HG03196 (cell line): ENCODE results near the gene BCL2L11.

Experiments used
- ATAC-seq: cut with Tn5 transposase; IDR thresholded peaks from one replicate; pipeline ENCODE4 v1.9.1; 2021; ENCODE audit not compliant: unreplicated experiment

Gene BCL2L11

GRCh38 chr2:111167863-111168162 is 47.1 kb downstream of the BCL2L11 start:
- ATAC-seq, result no peak

DNA sequence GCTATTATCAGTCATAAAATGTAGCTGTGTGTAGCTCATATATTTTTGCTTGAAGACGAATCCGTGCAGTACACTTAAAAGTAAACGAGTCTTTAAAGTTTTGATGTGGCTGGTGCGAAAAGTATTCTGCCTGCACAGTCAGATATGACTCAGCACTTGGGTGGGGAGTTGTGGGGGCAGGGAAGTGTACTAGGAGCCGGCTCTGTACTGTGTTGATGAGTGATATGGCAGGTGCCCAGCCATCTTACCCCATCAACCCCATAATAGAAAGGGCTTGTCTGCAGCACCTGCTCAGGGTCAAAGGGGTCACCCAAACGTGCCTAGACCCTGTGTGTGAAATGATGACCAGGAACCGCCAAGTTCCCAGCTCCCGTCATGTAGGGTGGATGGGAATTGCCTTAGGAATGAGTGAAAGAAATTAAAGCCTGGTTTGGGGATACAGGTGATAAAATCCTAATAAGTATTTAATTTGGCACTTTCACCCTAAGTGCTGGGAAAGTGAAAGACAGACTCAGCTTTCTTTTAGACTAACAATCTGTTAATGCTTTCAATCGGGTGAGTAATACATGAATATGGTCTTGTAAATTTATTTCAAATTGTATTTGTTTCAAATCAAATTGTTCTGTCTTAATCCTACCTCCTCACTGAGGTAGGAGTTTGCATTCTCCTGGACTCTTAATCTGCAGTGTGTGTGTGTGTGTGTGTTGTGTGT is 48.0 kb downstream of the BCL2L11 start:
- no peak for ATAC-seq

DNA sequence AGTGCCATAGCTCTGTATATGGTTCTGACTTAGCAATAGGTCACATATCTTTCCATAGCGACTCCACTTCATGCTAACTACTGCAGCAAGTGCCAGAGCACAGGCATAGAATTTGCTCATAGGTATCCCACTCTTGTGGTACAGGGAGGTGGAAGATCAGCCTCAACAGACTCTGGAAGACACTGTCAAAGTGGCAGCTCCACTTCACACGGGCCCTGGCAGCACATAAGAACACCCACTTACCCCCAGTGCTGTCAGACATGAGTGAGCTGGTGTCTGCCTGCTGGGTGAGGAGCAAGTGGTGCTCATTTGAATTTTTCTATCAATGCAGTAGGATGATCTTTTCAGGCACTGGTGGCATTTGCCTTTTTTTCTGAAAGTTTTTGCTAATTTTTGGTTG is 48.6 kb downstream of the BCL2L11 start:
- no peak for ATAC-seq

DNA sequence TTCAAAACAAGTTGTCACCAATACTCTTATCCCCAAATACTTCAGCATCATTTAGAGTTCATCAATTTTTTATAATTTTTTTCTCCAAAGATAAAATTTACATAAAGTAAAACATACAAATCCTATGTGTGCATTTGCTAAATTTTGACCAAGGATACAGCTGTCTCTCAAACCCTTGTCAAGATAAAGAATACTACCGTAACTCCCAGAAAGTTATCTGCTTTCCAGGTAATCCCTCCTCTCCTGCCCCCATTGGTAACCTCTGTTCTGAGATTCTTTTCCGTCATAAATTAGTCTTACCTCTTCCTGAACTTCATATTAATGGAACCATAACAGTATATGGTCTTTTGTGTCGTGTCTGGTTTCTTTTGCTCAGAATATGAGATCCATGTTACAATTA is 49.2 kb downstream of the BCL2L11 start:
- ATAC-seq, result no peak

DNA sequence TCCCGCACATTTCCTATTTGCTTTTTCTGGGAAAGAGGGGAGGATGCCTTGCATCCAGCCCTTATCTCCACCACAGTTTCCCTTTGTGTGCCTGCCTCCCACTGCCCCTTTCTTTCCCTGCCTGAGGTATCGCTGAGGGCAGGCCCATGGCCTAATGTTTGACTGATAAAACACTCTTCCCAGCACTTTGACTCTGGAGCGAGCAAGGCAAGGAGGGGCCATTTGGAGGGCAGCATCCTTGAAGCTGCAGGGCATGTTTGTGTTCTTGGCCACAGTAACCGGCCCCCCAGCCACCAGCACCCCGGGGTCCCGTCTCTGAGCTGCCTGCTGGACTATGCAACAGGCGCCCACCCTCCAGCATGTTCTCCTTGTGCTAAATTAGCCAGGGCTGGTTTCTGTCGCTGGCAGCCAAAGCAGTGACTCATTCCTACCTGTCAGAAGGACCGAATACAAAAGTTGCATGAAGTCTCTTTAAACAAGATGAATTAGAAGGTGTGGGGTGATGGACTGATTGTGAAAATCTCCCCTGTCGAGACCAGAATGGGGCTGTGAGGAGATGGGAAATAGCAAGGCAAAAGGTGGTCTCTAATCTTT is 50.7 kb downstream of the BCL2L11 start:
- no peak for ATAC-seq

DNA sequence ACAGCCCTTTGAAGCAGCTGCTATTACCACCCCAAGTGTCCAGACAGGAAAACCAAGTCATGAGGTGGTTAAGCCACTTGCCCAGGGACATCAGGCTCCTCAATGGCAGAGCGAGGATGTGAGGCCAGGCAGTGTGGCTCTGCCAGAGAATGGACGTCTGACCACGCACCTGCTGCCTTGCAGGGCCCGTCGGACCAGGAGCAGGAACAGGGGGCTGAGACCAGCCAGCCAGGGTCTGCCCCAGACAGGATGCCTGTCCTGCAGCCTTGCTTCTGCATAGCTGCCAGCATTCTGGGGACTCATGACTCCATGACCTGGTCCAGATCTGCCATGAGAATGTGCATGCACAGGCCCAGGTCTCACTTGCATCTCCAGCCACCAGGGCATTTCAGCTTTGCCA is 52.0 kb downstream of the BCL2L11 start:
- no peak for ATAC-seq

GRCh38 chr2:111173338-111173737 is 52.6 kb downstream of the BCL2L11 start:
- ATAC-seq, result no peak

DNA sequence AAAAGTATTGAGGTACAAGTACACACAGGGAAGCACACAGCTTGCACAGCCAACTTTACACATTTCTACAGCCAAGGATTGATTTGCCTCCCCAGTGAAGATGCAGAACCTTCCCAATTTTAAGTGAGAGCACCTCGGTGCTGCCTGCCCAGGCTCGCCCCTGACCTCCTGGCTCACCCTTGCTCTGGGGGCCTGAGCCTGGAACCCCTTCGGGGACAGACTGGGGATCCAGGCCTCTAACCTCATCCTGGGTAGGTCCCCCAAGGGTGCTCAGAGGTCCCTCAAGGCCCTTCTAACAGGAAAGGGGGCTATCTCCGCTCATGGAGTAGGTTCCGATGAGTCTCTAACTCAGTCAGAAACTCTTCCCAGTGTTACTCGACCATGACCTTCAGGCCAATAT is 53.1 kb downstream of the BCL2L11 start:
- no peak for ATAC-seq

DNA sequence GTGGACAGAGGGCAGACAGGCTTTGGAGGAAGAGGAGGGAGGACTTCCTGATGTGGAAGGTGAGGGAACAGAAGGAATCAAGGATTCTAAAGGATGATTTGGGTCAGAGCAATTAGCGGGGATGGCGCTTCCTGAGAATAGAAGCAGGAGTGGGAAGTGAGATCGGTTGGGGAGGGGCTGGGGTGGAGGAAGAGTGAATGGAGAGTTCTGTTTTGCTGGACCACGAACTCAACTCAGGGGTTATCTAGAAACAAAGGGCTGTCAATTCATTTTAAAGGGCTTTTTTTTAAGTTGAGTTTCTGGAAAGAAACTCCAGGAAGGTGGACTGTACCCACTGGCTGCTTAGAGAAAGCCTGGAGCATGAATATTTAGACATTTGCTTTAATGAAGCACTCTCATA is 54.9 kb downstream of the BCL2L11 start:
- ATAC-seq, result no peak

DNA sequence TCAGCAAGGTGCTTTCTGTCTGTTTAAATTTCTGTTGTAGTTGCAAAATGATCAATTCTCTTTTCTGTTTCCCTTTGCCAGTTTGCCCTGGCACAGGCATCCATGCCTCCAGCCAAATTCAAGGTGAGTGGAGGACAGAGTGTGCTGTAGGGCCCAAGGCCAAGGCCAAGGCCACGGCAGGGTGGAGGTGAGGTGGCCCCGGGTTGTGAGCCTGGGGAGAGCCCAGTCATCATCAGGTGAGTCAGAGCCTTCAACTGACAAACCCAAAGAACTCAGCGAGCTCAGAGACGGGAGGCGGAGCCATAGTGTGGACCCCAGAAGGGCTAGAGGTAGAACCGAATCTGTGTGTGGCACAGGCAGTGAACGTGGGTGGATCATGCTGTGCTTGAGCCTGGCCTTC is 55.7 kb downstream of the BCL2L11 start:
- ATAC-seq, result no peak

DNA sequence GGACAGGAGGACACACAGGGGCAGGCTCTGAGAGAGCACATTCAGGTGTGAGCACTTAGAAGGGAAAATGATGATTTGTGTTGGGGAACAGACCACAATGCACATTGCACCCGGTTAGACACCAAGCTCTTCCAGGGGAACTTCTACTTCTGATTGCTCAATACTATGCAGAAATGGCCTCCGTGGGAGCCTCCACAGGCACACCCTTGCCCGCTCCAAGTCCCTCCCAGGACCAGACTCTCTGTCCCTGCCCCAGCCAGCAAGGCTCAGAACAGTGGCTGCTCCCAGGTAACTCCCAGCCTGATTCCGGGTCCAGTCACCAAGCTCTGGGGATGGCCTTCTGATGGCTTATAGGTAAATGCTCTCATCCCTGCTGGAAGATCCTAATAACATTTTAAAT is 56.2 kb downstream of the BCL2L11 start:
- no peak for ATAC-seq

DNA sequence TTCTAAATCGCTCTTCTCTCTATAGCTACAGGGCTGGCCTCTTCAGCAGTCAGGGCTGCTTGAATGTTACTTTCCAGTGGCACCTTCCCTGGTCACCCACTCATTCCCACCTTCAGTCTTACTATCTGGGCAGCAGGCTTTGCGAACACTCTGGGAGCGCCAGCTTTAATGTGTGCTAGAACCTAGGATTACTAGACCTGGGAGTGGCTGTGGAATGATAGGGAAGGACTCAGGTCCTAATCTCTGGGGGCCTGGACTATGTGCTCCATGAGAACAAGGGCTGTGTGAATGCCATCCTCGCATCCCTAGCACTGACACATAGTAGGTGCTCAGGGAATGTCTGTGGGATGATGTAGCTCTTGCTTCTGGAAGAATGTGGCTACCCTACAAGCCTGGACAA is 57.6 kb downstream of the BCL2L11 start:
- no peak for ATAC-seq

DNA sequence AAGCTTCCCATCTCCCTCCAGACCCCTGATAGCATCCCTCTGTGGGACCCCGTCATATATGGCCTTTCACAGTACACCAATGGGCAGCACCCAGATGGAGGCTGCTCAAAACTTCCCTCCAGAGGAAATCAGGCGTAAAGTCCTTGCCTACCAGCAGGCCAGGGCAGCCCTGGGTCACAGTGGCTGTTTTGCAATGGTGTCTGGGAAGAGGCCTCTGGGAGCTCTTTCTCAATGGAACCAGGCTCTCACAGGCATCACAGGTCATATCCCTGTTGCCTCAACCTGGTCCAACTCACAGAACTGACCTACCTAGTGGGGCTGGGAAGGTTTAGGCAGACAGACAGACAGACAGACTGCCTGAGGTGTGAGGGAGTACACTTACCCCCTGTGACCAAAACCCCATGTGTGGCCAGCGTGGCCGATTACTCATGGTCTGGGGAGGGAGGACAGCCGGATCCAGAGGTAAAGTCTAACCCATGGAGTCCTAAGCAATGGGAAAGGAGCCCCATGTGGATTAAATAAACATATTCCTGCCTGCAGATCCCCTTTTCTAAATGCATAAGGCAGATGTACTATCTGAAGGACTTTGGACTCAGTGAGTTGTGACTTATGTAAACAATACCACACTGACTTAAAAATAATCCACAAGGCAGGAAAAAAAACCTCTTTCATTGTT is 58.2 kb downstream of the BCL2L11 start:
- no peak for ATAC-seq

DNA sequence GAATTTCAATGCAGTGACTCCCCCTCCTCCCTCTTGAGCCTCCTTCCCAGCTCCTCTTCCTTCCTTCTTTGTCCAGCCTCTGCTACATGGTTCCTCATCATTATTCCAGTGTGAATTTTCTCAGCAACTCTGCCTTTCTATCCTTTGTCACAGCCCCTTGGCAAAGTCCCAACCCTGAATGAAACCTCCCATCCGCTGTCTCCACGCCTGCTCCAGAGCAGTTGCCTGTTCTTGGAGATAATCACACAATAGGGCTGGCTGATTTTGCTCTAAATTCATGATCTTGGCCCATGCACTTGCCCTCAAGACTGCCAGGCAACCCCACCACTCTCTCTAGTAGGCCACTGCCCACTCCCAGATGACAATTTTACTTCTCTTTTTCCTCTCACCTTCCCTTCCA is 61.4 kb downstream of the BCL2L11 start:
- ATAC-seq, result no peak

DNA sequence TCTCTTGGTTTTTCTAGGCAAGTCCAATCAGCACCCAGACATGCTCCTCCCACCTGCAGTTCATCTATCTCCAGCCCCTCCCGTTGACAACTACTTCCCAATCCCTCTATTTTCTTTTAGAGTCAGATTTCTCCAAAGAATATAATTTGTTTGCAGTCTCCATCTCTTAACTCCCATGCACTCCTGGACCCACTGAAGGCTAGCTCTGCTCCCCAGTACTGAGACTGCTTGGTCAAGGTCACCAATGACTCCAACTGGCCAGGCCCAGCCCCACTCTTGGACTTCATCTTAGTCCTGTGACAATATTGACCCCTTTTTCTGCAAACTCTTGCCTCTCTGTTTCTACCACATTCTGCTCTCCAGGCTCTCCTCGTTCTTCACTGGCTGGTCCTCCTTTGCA is 62.0 kb downstream of the BCL2L11 start:
- no peak for ATAC-seq

- no peak for ATAC-seq
Measured at GRCh38 chr2:111184725-111185310, 64.1 kb downstream of the BCL2L11 start.

DNA sequence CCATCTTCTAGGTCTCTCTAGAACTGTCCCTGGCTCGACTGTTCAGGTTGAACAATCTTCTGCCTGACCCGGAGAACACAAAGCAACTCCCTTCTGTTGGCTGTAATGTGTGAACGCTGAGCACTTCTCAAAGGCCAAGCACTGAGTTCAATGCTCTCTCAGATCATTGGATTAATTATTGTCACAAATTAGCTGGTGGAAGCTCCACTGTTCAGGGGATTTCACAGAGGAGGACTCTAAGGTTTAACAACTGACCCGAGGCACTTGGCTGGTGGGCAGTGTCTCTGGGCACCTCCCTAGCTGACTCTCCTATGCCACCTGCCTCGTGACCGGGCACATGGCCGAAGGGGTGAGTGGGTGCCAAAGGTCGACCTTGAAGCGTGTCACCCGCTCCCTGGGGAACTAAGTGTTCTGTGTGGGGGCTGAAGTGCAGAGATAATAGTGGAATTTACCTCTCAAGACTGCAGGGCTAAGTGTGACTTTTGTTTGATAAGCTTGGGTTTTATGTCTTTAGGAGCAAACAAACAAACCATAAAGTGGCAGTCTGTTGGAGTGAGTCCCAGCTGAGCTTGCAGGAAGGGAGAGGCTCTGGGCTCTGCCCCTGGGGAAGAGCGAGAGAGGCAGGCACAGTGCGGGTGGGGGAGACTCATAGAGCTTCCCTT is 64.8 kb downstream of the BCL2L11 start:
- ATAC-seq, result no peak

- no peak for ATAC-seq
Measured at GRCh38 chr2:111186121-111186715, 65.5 kb downstream of the BCL2L11 start.

DNA sequence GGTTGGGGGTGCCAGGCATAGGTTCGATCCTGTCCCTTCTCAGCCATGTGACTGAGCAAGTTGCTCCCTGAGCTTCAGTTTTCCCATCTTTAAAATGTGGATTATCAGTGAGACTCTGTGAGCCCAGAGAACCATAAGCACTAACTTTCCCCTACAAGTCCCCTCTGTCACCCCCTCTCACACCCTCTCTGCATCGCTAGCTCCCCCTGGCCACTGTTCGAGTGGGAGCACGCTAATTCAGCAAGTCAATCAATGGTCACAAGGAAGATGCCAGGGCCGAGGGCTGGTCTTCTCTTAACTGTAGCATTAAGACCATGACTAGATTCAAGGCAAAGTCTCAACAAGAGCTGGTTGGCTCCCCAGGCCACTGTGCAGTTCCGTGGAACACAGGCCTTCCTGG is 66.2 kb downstream of the BCL2L11 start:
- no peak for ATAC-seq

DNA sequence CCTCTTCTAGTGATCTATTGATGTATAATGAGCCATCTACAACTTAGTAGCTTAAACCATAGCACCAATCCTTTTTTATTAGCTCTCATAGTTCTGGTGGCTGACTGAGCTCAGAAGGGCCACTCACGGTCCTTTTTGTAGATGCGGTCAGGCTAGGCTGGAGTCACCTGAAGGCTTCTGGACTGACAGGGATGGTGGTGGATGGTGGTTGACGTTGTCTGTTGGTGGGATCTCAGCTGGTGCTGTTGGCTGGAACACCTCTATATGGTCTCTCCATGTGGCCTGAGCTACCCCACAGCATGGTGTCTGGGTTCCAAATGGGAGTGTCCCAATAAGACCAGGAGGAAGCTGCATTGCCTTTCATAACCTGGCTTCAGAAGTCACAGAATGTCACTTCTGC is 68.0 kb downstream of the BCL2L11 start:
- no peak for ATAC-seq

DNA sequence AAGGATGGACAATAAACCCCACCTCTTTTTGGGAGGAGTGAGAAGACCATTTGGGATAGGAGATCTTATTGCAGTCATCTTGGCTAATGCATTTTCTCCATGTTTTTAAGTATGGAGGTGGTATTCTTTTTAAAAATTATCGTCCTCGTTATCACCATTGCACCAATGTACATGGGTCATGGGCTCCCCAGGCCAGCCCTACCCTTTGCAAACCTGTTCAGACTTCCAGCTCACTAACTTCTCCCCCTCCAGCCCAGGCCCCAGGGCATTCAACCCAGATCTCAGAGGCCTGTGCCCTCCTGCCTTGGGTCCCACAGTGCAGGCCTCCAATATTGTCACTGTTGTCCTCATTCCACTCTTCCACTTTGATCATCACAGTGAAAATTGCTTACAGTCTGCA is 68.4 kb downstream of the BCL2L11 start:
- ATAC-seq, result no peak
